ENCODE measurements around the gene PRDM16. TPM values are rescaled to one million over a fixed set of nuclear protein-coding genes. Genes with fewer than 3 reads are reported as not detected.

The PRDM16 gene
- total and polyA plus RNA-seq, 2 experiments from 2014 or later = 0.14 to 0.16 TPM

GRCh38 chr1:3099861-3100260 is 30.9 kb downstream of the PRDM16 start (continued):
- TF ChIP-seq ETS1 (IDR thresholded peaks at IDR 0.05) = no peak
- TF ChIP-seq, protein P1, sequence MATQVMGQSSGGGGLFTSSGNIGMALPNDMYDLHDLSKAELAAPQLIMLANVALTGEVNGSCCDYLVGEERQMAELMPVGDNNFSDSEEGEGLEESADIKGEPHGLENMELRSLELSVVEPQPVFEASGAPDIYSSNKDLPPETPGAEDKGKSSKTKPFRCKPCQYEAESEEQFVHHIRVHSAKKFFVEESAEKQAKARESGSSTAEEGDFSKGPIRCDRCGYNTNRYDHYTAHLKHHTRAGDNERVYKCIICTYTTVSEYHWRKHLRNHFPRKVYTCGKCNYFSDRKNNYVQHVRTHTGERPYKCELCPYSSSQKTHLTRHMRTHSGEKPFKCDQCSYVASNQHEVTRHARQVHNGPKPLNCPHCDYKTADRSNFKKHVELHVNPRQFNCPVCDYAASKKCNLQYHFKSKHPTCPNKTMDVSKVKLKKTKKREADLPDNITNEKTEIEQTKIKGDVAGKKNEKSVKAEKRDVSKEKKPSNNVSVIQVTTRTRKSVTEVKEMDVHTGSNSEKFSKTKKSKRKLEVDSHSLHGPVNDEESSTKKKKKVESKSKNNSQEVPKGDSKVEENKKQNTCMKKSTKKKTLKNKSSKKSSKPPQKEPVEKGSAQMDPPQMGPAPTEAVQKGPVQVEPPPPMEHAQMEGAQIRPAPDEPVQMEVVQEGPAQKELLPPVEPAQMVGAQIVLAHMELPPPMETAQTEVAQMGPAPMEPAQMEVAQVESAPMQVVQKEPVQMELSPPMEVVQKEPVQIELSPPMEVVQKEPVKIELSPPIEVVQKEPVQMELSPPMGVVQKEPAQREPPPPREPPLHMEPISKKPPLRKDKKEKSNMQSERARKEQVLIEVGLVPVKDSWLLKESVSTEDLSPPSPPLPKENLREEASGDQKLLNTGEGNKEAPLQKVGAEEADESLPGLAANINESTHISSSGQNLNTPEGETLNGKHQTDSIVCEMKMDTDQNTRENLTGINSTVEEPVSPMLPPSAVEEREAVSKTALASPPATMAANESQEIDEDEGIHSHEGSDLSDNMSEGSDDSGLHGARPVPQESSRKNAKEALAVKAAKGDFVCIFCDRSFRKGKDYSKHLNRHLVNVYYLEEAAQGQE (IDR thresholded peaks at IDR 0.05; ENCODE audit: unreplicated experiment) = no peak
- TF ChIP-seq ZNF331 (CRISPR knock-in tag; IDR thresholded peaks at IDR 0.05; ENCODE audit: low read depth) = no peak
- TF ChIP-seq ZNF114 (CRISPR knock-in tag; IDR thresholded peaks at IDR 0.05) = no peak

DNA sequence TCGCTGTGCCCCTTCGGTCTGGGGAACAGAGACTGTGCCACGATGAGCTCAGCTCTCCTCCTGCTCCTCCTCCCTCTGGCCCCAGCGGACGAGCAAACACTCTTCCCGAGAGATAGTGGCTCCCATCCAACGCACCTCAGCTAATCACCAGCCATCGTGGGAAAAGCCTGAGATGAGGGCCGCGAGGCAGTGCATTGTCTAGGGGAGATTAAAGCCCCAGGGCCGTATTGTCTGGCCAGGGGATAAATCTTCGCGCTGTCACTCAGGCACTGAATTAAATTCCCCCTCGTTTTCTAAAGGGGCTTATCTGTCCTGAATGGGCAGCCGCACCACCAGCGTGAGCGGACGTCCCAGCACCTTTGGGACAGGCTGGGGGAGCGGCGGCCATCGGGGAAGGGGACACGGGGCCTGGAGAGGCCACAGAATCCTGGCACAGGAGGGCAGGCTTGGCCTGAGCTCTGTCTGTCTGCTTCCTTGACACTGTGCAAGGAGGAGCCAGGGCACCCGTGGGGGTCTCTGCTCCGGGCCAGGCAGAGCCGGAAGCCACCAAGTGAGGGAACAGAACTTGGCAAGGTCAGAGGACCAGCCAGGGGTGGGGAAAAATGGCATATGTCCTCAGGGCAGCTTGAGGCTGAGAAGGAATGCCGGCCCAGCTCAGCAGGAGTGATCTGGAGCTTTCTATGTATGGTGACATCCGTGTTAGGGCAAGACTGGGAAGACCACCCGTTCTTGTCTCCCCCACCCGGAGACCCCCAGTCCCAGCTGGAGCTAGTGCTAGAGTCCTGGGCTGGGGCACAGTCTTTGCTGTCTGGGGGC is 32.3 kb downstream of the PRDM16 start:
- Mint-ChIP-seq H3K27ac (no peak overlapping the region), H3K4me1 (peaks cover 25% of the 10 kb centered on the region), H3K27me3 (ENCODE audit: insufficient read depth, low read depth, poor library complexity) (peaks cover 7% of the 10 kb centered on the region), H3K9me3 (no peaks in the 10 kb centered on the region), H3K4me3 (no peak overlapping the region), H3K36me3 (ENCODE audit: low read depth) (no peaks in the 10 kb centered on the region)
- no peaks in the 10 kb centered on the region for H3K79me2 ChIP-seq (replicated peaks; ENCODE audit: insufficient read depth)
- ATAC-seq (no peak), DNase-seq (ENCODE audit: low spot score) (no peak)
- H4K20me1 ChIP-seq (replicated peaks; ENCODE audit: insufficient read depth) = no peaks in the 10 kb centered on the region
- no peaks in the 10 kb centered on the region for H3K36me3 ChIP-seq (ENCODE audit: insufficient read depth)
- H3K27ac ChIP-seq (ENCODE audit: low read depth) = no peak overlapping the region
- H3K4me1 ChIP-seq (ENCODE audit: insufficient read depth) = peaks cover 10% of the 10 kb centered on the region
- no peaks in the 10 kb centered on the region for H3K27me3 ChIP-seq (ENCODE audit: insufficient read depth)
- no peak overlapping the region for H3K4me2 ChIP-seq
- no peak overlapping the region for H2AFZ ChIP-seq
- H3F3A ChIP-seq (replicated peaks; ENCODE audit: low read depth) = no peaks in the 10 kb centered on the region
- no peaks in the 10 kb centered on the region for H3K9me2 ChIP-seq (ENCODE audit: insufficient read depth)
- H3K4me3 ChIP-seq = no peak overlapping the region
- TF ChIP-seq POLR2AphosphoS5 (IDR thresholded peaks at IDR 0.05; ENCODE audit: low read depth) (no peak), STAT1 (IDR thresholded peaks at IDR 0.05; ENCODE audit: unreplicated experiment) (no peak), ZNF114 (CRISPR knock-in tag; IDR thresholded peaks at IDR 0.05) (no peak), ETS1 (IDR thresholded peaks at IDR 0.05) (no peak), JUNB (IDR thresholded peaks at IDR 0.05; ENCODE audit: unreplicated experiment) (no peak), NANOG (IDR thresholded peaks at IDR 0.05; ENCODE audit: borderline replicate concordance) (no peak), ZNF331 (CRISPR knock-in tag; IDR thresholded peaks at IDR 0.05; ENCODE audit: low read depth) (no peak), EZH2 (IDR thresholded peaks at IDR 0.05; ENCODE audit: low read depth, unreplicated experiment) (no peak), EZH2phosphoT487 (IDR thresholded peaks at IDR 0.05; ENCODE audit: unreplicated experiment) (no peak)
- TF ChIP-seq, protein P2, sequence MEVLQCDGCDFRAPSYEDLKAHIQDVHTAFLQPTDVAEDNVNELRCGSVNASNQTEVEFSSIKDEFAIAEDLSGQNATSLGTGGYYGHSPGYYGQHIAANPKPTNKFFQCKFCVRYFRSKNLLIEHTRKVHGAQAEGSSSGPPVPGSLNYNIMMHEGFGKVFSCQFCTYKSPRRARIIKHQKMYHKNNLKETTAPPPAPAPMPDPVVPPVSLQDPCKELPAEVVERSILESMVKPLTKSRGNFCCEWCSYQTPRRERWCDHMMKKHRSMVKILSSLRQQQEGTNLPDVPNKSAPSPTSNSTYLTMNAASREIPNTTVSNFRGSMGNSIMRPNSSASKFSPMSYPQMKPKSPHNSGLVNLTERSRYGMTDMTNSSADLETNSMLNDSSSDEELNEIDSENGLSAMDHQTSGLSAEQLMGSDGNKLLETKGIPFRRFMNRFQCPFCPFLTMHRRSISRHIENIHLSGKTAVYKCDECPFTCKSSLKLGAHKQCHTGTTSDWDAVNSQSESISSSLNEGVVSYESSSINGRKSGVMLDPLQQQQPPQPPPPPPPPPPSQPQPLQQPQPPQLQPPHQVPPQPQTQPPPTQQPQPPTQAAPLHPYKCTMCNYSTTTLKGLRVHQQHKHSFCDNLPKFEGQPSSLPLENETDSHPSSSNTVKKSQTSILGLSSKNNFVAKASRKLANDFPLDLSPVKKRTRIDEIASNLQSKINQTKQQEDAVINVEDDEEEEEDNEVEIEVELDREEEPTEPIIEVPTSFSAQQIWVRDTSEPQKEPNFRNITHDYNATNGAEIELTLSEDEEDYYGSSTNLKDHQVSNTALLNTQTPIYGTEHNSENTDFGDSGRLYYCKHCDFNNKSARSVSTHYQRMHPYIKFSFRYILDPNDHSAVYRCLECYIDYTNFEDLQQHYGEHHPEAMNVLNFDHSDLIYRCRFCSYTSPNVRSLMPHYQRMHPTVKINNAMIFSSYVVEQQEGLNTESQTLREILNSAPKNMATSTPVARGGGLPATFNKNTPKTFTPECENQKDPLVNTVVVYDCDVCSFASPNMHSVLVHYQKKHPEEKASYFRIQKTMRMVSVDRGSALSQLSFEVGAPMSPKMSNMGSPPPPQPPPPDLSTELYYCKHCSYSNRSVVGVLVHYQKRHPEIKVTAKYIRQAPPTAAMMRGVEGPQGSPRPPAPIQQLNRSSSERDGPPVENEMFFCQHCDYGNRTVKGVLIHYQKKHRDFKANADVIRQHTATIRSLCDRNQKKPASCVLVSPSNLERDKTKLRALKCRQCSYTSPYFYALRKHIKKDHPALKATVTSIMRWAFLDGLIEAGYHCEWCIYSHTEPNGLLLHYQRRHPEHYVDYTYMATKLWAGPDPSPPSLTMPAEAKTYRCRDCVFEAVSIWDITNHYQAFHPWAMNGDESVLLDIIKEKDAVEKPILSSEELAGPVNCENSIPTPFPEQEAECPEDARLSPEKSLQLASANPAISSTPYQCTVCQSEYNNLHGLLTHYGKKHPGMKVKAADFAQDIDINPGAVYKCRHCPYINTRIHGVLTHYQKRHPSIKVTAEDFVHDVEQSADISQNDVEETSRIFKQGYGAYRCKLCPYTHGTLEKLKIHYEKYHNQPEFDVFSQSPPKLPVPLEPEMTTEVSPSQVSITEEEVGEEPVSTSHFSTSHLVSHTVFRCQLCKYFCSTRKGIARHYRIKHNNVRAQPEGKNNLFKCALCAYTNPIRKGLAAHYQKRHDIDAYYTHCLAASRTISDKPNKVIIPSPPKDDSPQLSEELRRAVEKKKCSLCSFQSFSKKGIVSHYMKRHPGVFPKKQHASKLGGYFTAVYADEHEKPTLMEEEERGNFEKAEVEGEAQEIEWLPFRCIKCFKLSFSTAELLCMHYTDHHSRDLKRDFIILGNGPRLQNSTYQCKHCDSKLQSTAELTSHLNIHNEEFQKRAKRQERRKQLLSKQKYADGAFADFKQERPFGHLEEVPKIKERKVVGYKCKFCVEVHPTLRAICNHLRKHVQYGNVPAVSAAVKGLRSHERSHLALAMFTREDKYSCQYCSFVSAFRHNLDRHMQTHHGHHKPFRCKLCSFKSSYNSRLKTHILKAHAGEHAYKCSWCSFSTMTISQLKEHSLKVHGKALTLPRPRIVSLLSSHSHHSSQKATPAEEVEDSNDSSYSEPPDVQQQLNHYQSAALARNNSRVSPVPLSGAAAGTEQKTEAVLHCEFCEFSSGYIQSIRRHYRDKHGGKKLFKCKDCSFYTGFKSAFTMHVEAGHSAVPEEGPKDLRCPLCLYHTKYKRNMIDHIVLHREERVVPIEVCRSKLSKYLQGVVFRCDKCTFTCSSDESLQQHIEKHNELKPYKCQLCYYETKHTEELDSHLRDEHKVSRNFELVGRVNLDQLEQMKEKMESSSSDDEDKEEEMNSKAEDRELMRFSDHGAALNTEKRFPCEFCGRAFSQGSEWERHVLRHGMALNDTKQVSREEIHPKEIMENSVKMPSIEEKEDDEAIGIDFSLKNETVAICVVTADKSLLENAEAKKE (CRISPR knock-in tag; IDR thresholded peaks at IDR 0.05) = no peak

Data from GM23338 (cell line).